Upper lobe of right lung (tissue), 1 donor: ENCODE data around the gene RALA. TPM values are rescaled to one million over a fixed set of nuclear protein-coding genes. Genes with fewer than 3 reads are reported as not detected.
"Not testable (repeated sequence)": the region's sequence is repeated elsewhere in the genome, so short reads cannot be mapped to it uniquely, and the experiment has no call there.

ENCODE experiments used
- ATAC-seq: fragments of 200-7000 bp; cut with Tn5 transposase; one replicate; pipeline ENCODE4 v1.9.1; 2020; ENCODE audit warnings: mild to moderate bottlenecking, moderate library complexity
- DNase-seq: peaks from one replicate; pipeline ENCODE4 v3.0.0-alpha.2; 2020
- H3K27ac ChIP-seq: fragments of 200-600 bp; one replicate; pipeline ENCODE4 v1.8.0; 2022
- H3K27me3 ChIP-seq: fragments of 200-600 bp; one replicate; pipeline ENCODE4 v1.8.0; 2022; ENCODE audit warnings: mild to moderate bottlenecking
- H3K36me3 ChIP-seq: fragments of 200-600 bp; one replicate; pipeline ENCODE4 v1.8.0; 2022
- H3K4me1 ChIP-seq: fragments of 200-600 bp; one replicate; pipeline ENCODE4 v1.8.0; 2022
- H3K4me3 ChIP-seq: fragments of 200-600 bp; one replicate; pipeline ENCODE4 v1.8.0; 2022; ENCODE audit warnings: mild to moderate bottlenecking
- H3K9me3 ChIP-seq: fragments of 200-600 bp; one replicate; pipeline ENCODE4 v1.8.0; 2022
- intact Hi-C: fragments of 100-400 bp; cut with DNase I; formaldehyde crosslinking; loops from one replicate; pipeline ENCODE4 v1.11.0; 2022
- total RNA-seq: library from RNA; stranded (reverse); fragmentation: NEBNext Ultra II Directional; extraction: Animal tissue kit (Norgen Biotek cat#: 25700); gene quantifications from one replicate; pipeline ENCODE4 v1.2.1, GENCODE V29; 2021
- TF ChIP-seq, protein P1 (sequence below): fragments of 200-600 bp; IDR thresholded peaks from one replicate; pipeline ENCODE4 v1.8.0; 2022; ENCODE audit warnings: antibody characterized with exemption
- donor health status: DM: no; HTN: yes; CAD: no; lungs with severe emphysema.

The RALA gene
- total RNA-seq, 1 donor from 2014 or later, result 53.4 TPM

DNA sequence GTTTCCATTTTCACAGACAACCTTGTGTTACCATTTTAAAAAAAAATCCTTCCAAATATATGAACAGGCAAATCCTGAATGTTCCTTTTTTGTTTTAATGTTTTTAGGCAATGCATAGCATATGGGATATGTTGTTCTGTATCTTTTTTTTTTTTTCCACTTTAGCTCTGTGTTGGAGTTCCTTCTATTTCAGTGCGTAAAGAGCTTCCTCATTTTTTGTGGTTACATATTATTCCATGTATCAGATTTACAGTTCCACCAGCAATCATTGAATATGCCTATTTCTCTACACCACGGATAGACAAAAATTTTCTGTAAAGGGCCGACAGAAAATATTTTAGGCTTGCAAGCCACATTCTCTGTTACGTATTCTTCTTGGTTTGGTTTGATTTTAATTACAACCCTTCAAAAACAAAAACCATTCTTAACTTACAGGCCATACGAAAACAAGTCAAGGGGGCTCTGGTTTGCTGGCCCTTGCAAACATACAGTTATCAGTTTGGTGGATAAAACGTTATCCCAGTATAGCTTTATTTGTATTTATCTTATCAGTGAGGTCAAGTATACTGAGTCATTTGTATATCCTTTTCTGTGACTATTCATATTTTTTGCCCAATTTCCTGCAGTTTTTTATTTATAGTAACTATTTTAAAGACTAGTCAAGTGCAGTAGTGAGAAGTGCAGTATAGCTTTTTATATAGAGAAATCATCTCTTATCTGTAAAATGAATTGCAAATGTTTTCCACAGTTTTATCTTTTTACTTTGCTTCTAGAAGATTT, 55.7 kb downstream of the RALA start:
- no peak for ATAC-seq
- Histone ChIP-seq H3K27ac (no peak overlapping the region), H3K4me1 (peaks cover 28% of the 10 kb centered on the region), H3K4me3 (no peak overlapping the region), H3K27me3 (no peaks in the 10 kb centered on the region), H3K36me3 (no peaks in the 10 kb centered on the region), H3K9me3 (no peaks in the 10 kb centered on the region)
- no peak for DNase-seq
- intact Hi-C loops, result no loop called here
- TF ChIP-seq, protein P1, sequence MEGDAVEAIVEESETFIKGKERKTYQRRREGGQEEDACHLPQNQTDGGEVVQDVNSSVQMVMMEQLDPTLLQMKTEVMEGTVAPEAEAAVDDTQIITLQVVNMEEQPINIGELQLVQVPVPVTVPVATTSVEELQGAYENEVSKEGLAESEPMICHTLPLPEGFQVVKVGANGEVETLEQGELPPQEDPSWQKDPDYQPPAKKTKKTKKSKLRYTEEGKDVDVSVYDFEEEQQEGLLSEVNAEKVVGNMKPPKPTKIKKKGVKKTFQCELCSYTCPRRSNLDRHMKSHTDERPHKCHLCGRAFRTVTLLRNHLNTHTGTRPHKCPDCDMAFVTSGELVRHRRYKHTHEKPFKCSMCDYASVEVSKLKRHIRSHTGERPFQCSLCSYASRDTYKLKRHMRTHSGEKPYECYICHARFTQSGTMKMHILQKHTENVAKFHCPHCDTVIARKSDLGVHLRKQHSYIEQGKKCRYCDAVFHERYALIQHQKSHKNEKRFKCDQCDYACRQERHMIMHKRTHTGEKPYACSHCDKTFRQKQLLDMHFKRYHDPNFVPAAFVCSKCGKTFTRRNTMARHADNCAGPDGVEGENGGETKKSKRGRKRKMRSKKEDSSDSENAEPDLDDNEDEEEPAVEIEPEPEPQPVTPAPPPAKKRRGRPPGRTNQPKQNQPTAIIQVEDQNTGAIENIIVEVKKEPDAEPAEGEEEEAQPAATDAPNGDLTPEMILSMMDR, result no peak

DNA sequence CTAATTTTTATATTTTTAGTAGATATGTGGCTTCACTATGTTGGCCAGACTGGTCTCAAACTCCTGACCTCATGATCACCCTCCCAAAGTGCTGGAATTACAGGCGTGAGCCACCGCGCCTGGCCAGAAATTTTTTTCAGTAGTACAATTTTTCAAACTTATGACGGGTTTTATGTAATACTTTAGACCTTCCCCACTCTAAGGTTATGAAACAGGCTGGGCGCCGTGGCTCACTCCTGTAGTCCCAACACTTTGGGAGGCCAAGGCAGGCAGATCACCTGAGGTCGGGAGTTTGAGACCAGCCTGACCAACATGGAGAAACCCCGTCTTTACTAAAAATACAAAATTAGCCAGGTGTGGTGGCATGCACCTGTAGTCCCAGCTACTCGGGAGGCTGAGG, 56.5 kb downstream of the RALA start:
- peaks cover 28% of the 10 kb centered on the region for H3K4me1 ChIP-seq
- DNase-seq, H3K27ac ChIP-seq, ATAC-seq, H3K27me3 ChIP-seq, H3K9me3 ChIP-seq, H3K36me3 ChIP-seq, H3K4me3 ChIP-seq, intact Hi-C loops: not testable (repeated sequence)

DNA sequence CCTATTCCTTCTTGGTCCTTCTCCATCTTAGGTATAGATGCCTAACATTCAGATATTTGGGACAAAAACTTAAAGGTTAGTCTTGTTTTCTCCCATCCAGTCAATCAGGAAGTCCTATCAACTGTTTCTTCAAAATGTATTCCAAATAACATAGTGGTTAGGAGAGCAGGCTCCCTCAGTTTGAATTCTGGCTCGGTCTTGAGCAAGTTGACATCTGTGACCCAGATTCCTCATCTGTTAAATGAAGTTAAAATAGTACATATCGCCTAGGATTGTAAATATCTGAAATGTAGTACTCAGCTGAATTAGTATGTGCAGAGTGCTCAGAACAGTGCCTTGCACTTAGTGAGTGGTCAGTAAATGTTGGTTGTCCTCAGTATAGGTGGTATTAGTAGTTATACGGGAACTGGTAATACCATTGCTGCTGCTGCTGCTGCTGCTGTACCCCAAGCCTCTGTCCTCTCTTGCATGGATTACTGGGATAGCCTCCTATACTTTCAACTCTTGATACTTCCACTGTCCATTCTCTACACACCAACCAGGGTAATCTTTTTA, 58.6 kb downstream of the RALA start:
- DNase-seq (no peak), ATAC-seq (no peak)
- Histone ChIP-seq H3K4me1 (peaks cover 28% of the 10 kb centered on the region), H3K27me3 (no peaks in the 10 kb centered on the region), H3K9me3 (no peaks in the 10 kb centered on the region), H3K4me3 (no peak overlapping the region), H3K27ac (no peak overlapping the region), H3K36me3 (no peaks in the 10 kb centered on the region)
- intact Hi-C loops, result no loop called here
- TF ChIP-seq, protein P1, result no peak

DNA sequence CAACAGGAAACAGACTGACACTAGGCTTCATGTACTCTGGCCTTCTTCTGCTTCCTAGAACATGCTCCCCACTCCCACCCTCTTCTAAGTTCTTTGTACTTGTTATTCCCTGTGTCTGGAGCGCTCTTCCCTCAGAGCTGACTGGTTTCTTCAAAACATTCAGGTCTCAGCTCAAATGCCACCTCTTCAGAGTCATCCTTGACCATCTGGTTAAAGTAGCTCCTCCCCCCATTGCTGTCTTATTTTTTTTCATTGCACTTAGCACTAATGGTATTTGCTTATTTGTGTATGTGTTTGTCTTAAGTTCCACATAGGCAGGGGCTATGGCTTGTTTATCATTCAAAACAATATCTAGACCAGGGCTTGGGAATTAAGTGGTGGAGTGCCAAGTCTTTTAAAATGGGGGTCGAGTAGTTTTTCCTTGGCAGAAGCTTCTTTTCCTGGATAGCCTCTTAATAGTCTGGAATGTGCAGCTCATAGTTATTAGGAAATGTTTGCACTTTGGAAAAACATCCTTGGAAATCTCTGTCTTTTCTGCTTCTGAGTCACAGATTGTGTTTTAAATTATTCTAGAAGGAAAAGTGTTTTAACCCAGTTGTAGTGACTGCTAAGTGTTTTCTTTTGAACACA, 60.0 kb downstream of the RALA start:
- Histone ChIP-seq H3K36me3 (peaks cover under 1% of the 10 kb centered on the region), H3K4me3 (no peak overlapping the region), H3K27ac (peak overlapping the region; percentile 17), H3K4me1 (peaks cover 28% of the 10 kb centered on the region), H3K9me3 (no peaks in the 10 kb centered on the region), H3K27me3 (no peaks in the 10 kb centered on the region)
- TF ChIP-seq, protein P1, result no peak
- ATAC-seq (no peak), DNase-seq (no peak)
- intact Hi-C loops, result no loop called here

DNA sequence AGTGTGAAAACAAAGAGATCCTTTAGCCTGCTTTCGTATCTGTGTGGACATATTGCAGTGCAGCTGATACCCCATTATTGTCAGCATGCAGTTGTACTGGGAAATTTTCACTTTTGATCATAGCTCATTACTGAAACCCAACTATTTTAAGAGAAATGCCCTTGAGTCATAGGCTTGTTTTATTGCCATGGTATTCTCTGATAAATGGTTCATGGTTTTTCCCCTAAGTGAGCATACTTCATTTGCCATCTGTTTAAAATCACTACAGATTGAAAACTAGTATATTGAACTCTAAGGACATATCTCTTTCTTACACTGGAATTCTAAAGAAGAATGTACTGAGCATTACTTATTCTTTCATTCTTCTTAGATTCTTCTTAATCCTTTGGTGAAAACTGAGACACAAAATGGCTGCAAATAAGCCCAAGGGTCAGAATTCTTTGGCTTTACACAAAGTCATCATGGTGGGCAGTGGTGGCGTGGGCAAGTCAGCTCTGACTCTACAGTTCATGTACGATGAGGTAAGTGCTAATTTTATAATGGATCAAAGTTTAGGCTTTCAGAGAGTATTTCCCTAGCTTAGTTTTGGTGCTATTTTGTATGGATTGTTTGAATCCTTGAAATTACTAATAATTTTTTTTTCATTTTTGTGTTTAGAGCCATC, 63.0 kb downstream of the RALA start:
- H3K4me1 ChIP-seq, result peaks cover 21% of the 10 kb centered on the region
- intact Hi-C loops, result no loop called here
- ATAC-seq, result no peak
- no peak for DNase-seq
- H3K9me3 ChIP-seq, result no peaks in the 10 kb centered on the region
- H3K36me3 ChIP-seq, result peaks cover 25% of the 10 kb centered on the region
- H3K27ac ChIP-seq, result no peak overlapping the region
- no peak overlapping the region for H3K4me3 ChIP-seq
- TF ChIP-seq, protein P1, result no peak
- H3K27me3 ChIP-seq, result no peaks in the 10 kb centered on the region
